Measurements from ENCODE around the gene GDPD5. TPM values are rescaled to one million over a fixed set of nuclear protein-coding genes. Genes with fewer than 3 reads are reported as not detected.

The GDPD5 gene
- polyA plus RNA-seq, 2 of the 4 experiments (the other 2 are of a cell fraction), result 3.9 to 5.9 TPM

DNA sequence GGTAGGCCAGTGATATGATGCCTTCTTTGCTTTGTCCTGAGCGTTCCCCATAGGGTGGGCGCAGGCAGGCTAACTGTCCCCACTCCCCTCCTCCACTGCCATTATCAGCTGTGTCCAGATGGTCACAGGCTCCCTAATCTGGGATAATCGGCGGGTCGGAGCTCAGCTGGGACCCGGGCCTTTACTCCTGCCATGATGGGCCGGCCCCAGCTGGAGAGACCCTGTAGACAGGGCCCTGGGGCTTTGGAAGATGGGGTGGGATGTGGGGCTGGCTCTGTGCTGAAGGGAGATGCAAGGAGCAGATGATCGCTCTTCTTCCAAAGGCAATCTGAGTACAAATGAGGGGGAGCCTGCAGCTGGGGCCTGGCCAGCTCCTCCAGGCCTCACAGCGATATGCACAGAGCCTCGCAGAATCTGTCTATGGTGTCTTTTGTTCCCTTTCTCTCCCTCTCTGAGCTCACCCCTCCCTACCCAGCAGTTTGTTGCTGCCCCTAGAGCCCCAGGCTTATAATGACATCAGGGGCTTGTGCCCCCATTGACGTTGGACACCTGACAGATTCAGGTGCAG, 104.6 kb downstream of the GDPD5 start:
- H3K4me3 ChIP-seq, result no peak overlapping the region
- 85% methylated on average over 10 of the region's 11 CpGs for WGBS (ENCODE audit: missing lambda C conversion rate)
- H3K9me3 ChIP-seq, result no peaks in the 10 kb centered on the region
- POLR2A ChIA-PET, result interaction anchor here (1.2 kb wide), 1 partner anchor 9 kb away, joined by 3 read pairs; no protein-coding TSS in a partner anchor
- H3K4me2 ChIP-seq, result peak overlapping the region; percentile 74
- FAIRE-seq (no peak), ATAC-seq (peak; percentile 1 to 2; a peak in 2 of 6 replicates), DNase-seq (ENCODE audit: low read depth in 1 of 2, low spot score in 1 of 2) (no peak)
- CTCF ChIA-PET, result interaction anchor here (1.2 to 16.5 kb wide), 3 partner anchors 18 to 141 kb away, joined by 3 to 231 read pairs (median 5); partner anchors contain the start of gene RPS3
- peaks cover 66% of the 10 kb centered on the region for H3K4me1 ChIP-seq
- H3K27ac ChIP-seq, result peak overlapping the region; percentile 90 to 93
- TF ChIP-seq CBX2 (IDR thresholded peaks at IDR 0.05; ENCODE audit: borderline replicate concordance, low read depth), result no peak
- TF ChIP-seq RCOR1 (IDR thresholded peaks at IDR 0.05; ENCODE audit: low read depth, low read length), result no peak
- TF ChIP-seq NR3C1 (IDR thresholded peaks at IDR 0.05), result no peak
- TF ChIP-seq SREBF2 (IDR thresholded peaks at IDR 0.05), result no peak
- TF ChIP-seq, protein P1, sequence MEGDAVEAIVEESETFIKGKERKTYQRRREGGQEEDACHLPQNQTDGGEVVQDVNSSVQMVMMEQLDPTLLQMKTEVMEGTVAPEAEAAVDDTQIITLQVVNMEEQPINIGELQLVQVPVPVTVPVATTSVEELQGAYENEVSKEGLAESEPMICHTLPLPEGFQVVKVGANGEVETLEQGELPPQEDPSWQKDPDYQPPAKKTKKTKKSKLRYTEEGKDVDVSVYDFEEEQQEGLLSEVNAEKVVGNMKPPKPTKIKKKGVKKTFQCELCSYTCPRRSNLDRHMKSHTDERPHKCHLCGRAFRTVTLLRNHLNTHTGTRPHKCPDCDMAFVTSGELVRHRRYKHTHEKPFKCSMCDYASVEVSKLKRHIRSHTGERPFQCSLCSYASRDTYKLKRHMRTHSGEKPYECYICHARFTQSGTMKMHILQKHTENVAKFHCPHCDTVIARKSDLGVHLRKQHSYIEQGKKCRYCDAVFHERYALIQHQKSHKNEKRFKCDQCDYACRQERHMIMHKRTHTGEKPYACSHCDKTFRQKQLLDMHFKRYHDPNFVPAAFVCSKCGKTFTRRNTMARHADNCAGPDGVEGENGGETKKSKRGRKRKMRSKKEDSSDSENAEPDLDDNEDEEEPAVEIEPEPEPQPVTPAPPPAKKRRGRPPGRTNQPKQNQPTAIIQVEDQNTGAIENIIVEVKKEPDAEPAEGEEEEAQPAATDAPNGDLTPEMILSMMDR (IDR thresholded peaks at IDR 0.05), result no peak
- TF ChIP-seq, protein P2, sequence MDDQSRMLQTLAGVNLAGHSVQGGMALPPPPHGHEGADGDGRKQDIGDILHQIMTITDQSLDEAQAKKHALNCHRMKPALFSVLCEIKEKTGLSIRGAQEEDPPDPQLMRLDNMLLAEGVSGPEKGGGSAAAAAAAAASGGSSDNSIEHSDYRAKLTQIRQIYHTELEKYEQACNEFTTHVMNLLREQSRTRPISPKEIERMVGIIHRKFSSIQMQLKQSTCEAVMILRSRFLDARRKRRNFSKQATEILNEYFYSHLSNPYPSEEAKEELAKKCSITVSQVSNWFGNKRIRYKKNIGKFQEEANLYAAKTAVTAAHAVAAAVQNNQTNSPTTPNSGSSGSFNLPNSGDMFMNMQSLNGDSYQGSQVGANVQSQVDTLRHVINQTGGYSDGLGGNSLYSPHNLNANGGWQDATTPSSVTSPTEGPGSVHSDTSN (IDR thresholded peaks at IDR 0.05), result no peak
- TF ChIP-seq EP300 (IDR thresholded peaks at IDR 0.05), result no peak
- TF ChIP-seq RAD21 (conservative IDR thresholded peaks at IDR 0.05 in 1 of 2, IDR thresholded peaks at IDR 0.05 in 1 of 2), result no peak
- TF ChIP-seq JUN (IDR thresholded peaks at IDR 0.05), result no peak
- no peak for TF ChIP-seq HOXB13 (CRISPR knock-in tag; IDR thresholded peaks at IDR 0.05; ENCODE audit: low read depth)
- TF ChIP-seq POLR2A (IDR thresholded peaks at IDR 0.05; ENCODE audit: low read length), result no peak
- no peak for TF ChIP-seq TFCP2L1 (CRISPR knock-in tag; IDR thresholded peaks at IDR 0.05)
- no peak for TF ChIP-seq CHD4 (IDR thresholded peaks at IDR 0.05; ENCODE audit: borderline replicate concordance)
- TF ChIP-seq, protein P3, sequence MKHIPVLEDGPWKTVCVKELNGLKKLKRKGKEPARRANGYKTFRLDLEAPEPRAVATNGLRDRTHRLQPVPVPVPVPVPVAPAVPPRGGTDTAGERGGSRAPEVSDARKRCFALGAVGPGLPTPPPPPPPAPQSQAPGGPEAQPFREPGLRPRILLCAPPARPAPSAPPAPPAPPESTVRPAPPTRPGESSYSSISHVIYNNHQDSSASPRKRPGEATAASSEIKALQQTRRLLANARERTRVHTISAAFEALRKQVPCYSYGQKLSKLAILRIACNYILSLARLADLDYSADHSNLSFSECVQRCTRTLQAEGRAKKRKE (CRISPR knock-in tag; IDR thresholded peaks at IDR 0.05; ENCODE audit: low read depth), result no peak
- no peak for TF ChIP-seq MYC (IDR thresholded peaks at IDR 0.05; ENCODE audit: borderline replicate concordance, low read length)
- no peak for TF ChIP-seq BCL3 (IDR thresholded peaks at IDR 0.05)
- no peak for TF ChIP-seq CHD2 (IDR thresholded peaks at IDR 0.05; ENCODE audit: low read length, partially characterized antibody)
- TF ChIP-seq PHF8 (IDR thresholded peaks at IDR 0.05; ENCODE audit: borderline replicate concordance, low read depth), result no peak
- TF ChIP-seq HEYL (CRISPR knock-in tag; IDR thresholded peaks at IDR 0.05), result no peak

DNA sequence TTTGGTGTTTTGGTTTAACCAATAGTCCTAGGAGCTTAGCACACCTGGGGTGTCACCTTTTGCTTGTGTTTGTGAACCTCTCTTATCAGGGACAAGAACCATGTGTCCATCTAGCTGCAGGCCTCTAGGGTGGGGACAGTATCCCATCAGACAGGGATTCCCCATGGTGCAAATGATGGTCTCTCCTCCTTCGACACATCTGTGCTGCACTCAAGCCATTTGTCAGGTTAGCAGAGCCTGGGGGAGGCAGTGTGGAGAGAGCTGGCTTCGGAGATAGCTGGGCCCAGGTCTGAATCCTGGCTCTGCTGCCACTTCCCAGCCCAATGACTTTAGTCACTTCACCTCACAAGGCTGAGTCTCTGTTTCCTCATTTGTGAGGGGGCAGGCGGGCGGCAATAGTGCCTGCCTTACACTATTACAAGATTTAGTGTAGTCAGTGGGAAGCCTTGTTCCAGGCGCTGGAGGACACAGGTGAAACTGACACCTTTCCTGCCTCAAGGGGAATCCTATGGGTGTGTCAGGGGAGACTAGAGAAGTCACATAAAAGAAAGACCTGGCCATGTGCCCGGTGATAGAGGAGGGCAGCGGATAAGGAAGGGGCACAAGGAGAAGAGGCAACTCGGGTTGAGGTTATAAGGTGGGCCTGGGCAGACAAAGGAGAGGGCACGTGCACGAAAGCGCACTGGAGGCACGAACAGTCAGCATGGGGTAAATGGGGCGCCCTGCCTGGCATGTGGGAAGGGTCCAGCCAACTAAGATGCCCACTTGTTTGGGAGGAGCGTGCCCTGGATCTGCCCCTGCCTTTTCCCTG, 105.3 kb downstream of the GDPD5 start:
- Histone ChIP-seq H3K4me3 (no peak overlapping the region), H3K4me2 (peak overlapping the region; percentile 74), H3K4me1 (peaks cover 66% of the 10 kb centered on the region), H3K9me3 (no peaks in the 10 kb centered on the region), H3K27ac (peak overlapping the region; percentile 90 to 93)
- TF ChIP-seq, protein P4, sequence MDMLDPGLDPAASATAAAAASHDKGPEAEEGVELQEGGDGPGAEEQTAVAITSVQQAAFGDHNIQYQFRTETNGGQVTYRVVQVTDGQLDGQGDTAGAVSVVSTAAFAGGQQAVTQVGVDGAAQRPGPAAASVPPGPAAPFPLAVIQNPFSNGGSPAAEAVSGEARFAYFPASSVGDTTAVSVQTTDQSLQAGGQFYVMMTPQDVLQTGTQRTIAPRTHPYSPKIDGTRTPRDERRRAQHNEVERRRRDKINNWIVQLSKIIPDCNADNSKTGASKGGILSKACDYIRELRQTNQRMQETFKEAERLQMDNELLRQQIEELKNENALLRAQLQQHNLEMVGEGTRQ (IDR thresholded peaks at IDR 0.05), result no peak
- TF ChIP-seq ZNF302 (CRISPR knock-in tag; IDR thresholded peaks at IDR 0.05) (no peak), KDM1A (IDR thresholded peaks at IDR 0.05; ENCODE audit: low read depth) (no peak), NPAS2 (CRISPR knock-in tag; IDR thresholded peaks at IDR 0.05; ENCODE audit: borderline replicate concordance) (no peak), CEBPB (IDR thresholded peaks at IDR 0.05) (no peak), GATA3 (IDR thresholded peaks at IDR 0.05; ENCODE audit: borderline replicate concordance) (no peak), HEYL (CRISPR knock-in tag; IDR thresholded peaks at IDR 0.05) (no peak), MAX (IDR thresholded peaks at IDR 0.05) (no peak), FOXS1 (CRISPR knock-in tag; IDR thresholded peaks at IDR 0.05) (no peak), ESRRA (IDR thresholded peaks at IDR 0.05; ENCODE audit: borderline replicate concordance, low read length) (no peak), NFE2L2 (conservative IDR thresholded peaks at IDR 0.05; ENCODE audit: low read length) (no peak), CBX8 (IDR thresholded peaks at IDR 0.05) (no peak), JUNB (IDR thresholded peaks at IDR 0.05) (no peak), TFCP2L1 (CRISPR knock-in tag; IDR thresholded peaks at IDR 0.05) (no peak)
- ChIA-PET POLR2A (interaction anchor here (1.2 kb wide), 1 partner anchor 10 kb away, joined by 3 read pairs; no protein-coding TSS in a partner anchor), CTCF (interaction anchor here (0.8 to 16.5 kb wide), 6 partner anchors 10 to 141 kb away, joined by 3 to 231 read pairs (median 4); partner anchors contain the start of gene RPS3)
- DNase-seq (ENCODE audit: low read depth in 1 of 2, low spot score in 1 of 2), result no peak
- no peak for ATAC-seq
- FAIRE-seq, result no peak
- WGBS (ENCODE audit: missing lambda C conversion rate), result 82% methylated on average over 14 of the region's 14 CpGs
